Measurements from ENCODE around the gene COA6.

GRCh38 chr1:234337233-234337632, 36.0 kb upstream of the COA6 start:
- TF ChIP-seq MAX (IDR thresholded peaks at IDR 0.05) (no peak), CTCF (IDR thresholded peaks at IDR 0.05; ENCODE audit: low read depth, low read length, missing input control) (no peak), JUND (IDR thresholded peaks at IDR 0.05) (no peak), REST (IDR thresholded peaks at IDR 0.05) (no peak), SP1 (IDR thresholded peaks at IDR 0.05) (no peak), ZBTB33 (IDR thresholded peaks at IDR 0.05) (no peak), EGR1 (IDR thresholded peaks at IDR 0.05; ENCODE audit: low read depth in 2 of 2) (no peak), ATF3 (IDR thresholded peaks at IDR 0.05) (no peak), RAD21 (IDR thresholded peaks at IDR 0.05) (no peak), FOXA2 (IDR thresholded peaks at IDR 0.05) (no peak), GABPA (IDR thresholded peaks at IDR 0.05 in 1 of 2, conservative IDR thresholded peaks at IDR 0.05 in 1 of 2) (no peak), TAF1 (conservative IDR thresholded peaks at IDR 0.05) (no peak)

Data from liver (tissue), 3 donors.